Stimulated activated CD8-positive, alpha-beta memory T cell treated with anti-CD3 and anti-CD28 coated beads, Interleukin-15, amount 100 ng/mL, for 24 hours (primary cell): Measurements from ENCODE around the gene EPB41.
A peak's percentile ranks its signal among the peaks of the same experiment; 100 is the strongest.
"Not testable (repeated sequence)": the region's sequence is repeated elsewhere in the genome, so short reads cannot be mapped to it uniquely, and the experiment has no call there.

Experiments used
- DNase-seq: peaks from one replicate; pipeline ENCODE4 v3.0.0-alpha.2; 2020; ENCODE audit warnings: low read depth

Gene EPB41

GRCh38 chr1:29112705-29113412 lies 198.5 kb downstream of the EPB41 start:
- DNase-seq = no peak

GRCh38 chr1:29113413-29114117 lies 199.2 kb downstream of the EPB41 start:
- no peak for DNase-seq

- no peak for DNase-seq
These were observed 200.3 kb downstream of the EPB41 start for GRCh38 chr1:29114654-29115053.

- no peak for DNase-seq
These were observed 203.0 kb downstream of the EPB41 start for GRCh38 chr1:29117381-29117780.

- no peak for DNase-seq
These were observed 205.0 kb downstream of the EPB41 start for GRCh38 chr1:29119121-29119929.

- DNase-seq = no peak
These were observed 206.0 kb downstream of the EPB41 start for GRCh38 chr1:29120367-29120766.

- no peak for DNase-seq
These were observed 206.6 kb downstream of the EPB41 start for GRCh38 chr1:29120947-29121485.

- no peak for DNase-seq
These were observed 207.2 kb downstream of the EPB41 start for GRCh38 chr1:29121516-29121935.

- DNase-seq = no peak
These were observed 207.7 kb downstream of the EPB41 start for GRCh38 chr1:29121936-29122681.

GRCh38 chr1:29122682-29123052 lies 208.3 kb downstream of the EPB41 start:
- no peak for DNase-seq

GRCh38 chr1:29123053-29123886 lies 208.9 kb downstream of the EPB41 start:
- DNase-seq = no peak

GRCh38 chr1:29123887-29124365 lies 209.6 kb downstream of the EPB41 start, which contains the start of gene TMEM200B:
Gene TMEM200B (minus strand): TSS chr1:29123903. CDS start chr1:29121828, 2,075 bp downstream.
- DNase-seq = no peak

GRCh38 chr1:29124366-29125236 lies 210.2 kb downstream of the EPB41 start:
- DNase-seq = peak; percentile 39

- DNase-seq = no peak
These were observed 210.9 kb downstream of the EPB41 start for GRCh38 chr1:29125237-29125641.

- no peak for DNase-seq
These were observed 211.4 kb downstream of the EPB41 start for GRCh38 chr1:29125788-29126187.

- no peak for DNase-seq
These were observed 211.8 kb downstream of the EPB41 start for GRCh38 chr1:29126198-29126597.

- DNase-seq = no peak
These were observed 214.4 kb downstream of the EPB41 start for GRCh38 chr1:29128739-29129138.

GRCh38 chr1:29129916-29130315 lies 215.5 kb downstream of the EPB41 start:
- DNase-seq = no peak

- not testable (repeated sequence) for DNase-seq
These were observed 216.7 kb downstream of the EPB41 start for GRCh38 chr1:29131056-29131455.
